ENCODE results near the gene MRTFA.
"Not testable (repeated sequence)": the region's sequence is repeated elsewhere in the genome, so short reads cannot be mapped to it uniquely, and the experiment has no call there.

Gene MRTFA

DNA sequence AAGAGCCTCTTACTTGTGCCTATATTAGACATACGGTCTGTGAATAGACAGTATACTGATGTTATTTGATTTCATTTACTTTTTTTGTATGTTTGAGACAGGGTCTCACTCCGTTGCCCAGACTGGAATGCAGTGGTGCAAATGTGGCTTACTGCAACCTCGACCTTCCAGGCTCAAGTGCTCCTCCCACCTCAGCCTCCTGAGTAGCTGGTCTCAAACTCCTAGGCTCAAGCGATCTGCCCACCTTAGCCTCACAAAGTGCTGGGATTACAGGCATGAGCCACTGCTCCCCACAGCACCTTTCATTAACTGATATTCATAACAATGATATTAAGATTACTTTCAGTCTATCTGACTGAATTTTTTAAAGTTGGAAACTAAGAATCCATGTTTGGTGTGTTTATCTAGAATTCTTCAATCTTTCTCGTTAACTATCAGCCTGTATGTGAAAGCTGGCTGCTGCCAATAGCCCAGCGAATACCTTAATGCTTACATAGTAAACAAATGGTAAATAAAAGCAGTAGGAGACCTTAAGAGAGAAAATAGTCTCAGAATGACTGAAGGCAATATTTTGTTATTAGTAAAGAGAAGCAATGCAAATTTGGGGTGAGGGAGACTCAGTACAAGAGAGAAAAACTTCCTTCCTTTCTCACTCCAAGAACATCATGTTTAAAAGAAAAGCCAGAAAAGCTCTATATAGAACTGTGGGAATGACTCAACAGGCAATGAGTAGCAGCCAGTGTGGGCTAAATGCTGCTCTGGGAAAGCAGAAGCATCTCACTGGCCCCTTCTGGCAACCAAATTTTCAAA, 101.9 kb downstream of the MRTFA start:
- in situ Hi-C loops (cut with MboI; ENCODE audit: low pct_unique_long_range_greater_than_20kb, low sequenced_read_pairs), result no loop called here

GRCh38 chr22:40533712-40534378, 102.7 kb downstream of the MRTFA start:
- DNase-seq, result peak; percentile 80
- in situ Hi-C loops (cut with MboI; ENCODE audit: low pct_unique_long_range_greater_than_20kb, low sequenced_read_pairs), result no loop called here

More for the DNA sequence above, 101.9 kb downstream of the MRTFA start:
- peak; percentile 56 for DNase-seq

DNA sequence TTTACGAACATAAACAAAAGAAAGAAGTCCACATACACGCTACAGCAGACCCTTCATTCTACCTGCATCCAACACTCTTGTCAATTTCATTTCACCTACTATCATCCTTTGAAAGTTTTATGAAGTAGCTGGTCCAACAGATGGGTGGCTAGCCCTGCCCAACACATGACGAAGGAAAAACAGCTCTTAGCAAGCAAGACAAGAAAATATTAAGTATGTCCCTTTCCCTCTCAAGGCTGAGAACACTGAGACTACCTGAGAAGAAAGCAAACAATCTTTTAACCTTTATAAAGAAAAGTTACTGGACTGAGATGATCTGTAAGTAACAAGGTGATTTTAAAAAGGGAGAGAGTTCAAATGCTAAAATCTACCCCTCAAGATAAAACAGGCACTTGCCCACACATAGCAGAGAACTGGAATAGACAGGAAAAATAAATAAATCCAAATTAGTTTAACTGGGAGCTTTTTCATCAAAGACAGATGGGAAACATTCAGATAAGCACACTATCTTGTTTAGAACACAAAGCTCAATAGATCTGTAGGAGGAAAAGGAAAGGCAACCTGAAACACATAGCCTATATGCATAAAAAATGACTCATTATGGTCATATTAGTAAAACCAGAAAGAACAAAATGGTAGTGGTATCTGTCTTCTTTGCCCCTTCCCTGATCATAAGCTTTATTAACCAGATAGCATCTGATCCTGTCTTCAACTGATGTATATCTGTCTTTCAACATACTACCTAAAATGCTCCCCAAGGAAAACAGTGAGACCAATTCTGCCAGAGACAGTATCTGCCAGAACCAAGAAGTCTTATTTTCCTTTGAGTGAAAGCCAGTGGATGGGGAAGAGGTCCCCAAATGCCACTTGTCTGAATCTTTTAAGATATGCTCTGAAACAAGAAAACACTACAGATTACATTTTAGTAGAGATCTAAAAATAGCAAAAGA, 104.3 kb downstream of the MRTFA start:
- in situ Hi-C loops (cut with MboI; ENCODE audit: low pct_unique_long_range_greater_than_20kb, low sequenced_read_pairs), result no loop called here
- DNase-seq, result no peak

GRCh38 chr22:40530391-40530790, 106.1 kb downstream of the MRTFA start:
- in situ Hi-C loops (cut with MboI; ENCODE audit: low pct_unique_long_range_greater_than_20kb, low sequenced_read_pairs); DNase-seq: not testable (repeated sequence)

DNA sequence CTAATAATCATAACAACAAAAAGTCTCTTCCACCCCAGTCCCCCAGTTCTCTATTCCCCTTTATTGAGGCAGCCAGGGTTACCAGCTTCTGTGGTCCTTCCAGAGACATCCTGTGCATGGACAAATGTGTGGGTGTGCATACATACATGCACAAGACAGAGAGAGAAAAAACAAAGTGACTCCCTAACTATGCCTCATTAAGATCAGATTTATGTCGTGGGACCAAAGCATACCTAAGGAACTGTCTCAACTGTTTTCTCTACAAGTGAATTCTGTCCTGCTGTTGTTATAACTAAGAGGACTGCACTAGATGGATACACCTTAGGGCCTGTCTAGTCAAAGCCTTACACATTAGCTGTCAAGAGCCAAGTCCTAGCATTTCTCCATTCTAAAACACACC, 106.7 kb downstream of the MRTFA start:
- in situ Hi-C loops (cut with MboI; ENCODE audit: low pct_unique_long_range_greater_than_20kb, low sequenced_read_pairs), result no loop called here
- DNase-seq, result no peak

DNA sequence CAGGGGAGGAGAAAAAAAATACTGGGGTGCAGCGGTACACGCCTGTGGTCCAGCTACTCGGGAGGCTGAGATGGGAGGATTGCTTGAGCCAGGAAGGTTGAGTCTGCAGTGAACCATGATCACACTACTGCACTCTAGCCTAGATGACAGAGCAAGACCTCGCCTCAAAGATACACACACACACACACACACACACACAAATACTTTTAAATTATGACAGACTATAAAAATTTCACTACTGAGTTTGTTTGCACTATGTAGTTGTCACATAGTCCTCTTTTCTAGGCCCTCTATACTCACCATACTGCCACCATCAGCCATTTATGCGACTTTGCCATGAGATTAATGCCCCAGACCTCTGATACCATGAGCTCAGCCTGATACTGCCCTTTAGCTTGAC, 109.6 kb downstream of the MRTFA start:
- in situ Hi-C loops (cut with MboI; ENCODE audit: low pct_unique_long_range_greater_than_20kb, low sequenced_read_pairs), result no loop called here

GRCh38 chr22:40525250-40525884, 111.2 kb downstream of the MRTFA start:
- in situ Hi-C loops (cut with MboI; ENCODE audit: low pct_unique_long_range_greater_than_20kb, low sequenced_read_pairs), result no loop called here
- peak; percentile 88 for DNase-seq

More for the DNA sequence above, 109.6 kb downstream of the MRTFA start:
- no peak for DNase-seq

DNA sequence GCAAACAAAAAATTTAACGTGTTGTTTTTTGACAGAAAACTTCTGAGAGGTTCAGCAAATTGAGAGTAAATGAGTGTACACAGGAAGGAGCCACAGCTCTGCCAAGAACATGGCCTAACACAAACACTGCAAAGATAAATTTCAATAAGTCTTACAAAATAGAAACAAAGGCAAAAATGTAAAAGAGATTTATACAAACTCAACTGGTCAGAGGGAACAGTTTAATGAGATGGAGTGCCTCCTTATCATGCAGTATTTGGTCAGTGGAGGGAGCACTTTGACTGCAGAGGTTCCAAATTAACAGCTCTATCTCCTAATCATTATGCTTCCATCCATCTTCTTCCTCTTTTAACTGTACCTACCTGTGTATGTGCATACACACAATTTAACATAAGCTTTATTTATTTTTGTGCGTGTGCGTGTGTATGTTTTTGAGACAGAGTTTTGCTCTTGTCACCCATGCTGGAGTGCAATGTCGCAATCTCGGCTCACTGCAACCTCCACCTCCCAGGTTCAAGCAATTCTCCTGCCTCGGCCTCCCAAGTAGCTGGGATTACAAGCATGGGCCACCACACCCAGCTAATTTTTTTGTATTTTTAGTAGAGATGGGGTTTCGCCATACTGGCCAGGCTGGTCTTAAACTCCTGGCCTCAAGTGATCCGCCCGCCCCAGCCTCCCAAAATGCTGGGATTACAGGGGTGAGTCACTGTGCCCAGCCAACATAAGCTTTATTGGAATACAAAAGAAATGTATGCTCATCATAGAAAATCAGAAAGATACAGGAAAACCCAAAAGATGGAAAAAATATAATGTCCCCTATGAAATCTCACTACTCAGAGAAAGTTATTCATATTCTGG, 111.9 kb downstream of the MRTFA start:
- peak; percentile 58 for DNase-seq

GRCh38 chr22:40522141-40522540, 114.4 kb downstream of the MRTFA start:
- no peak for DNase-seq
- in situ Hi-C loops (cut with MboI; ENCODE audit: low pct_unique_long_range_greater_than_20kb, low sequenced_read_pairs), result no loop called here

More for the DNA sequence above, 111.9 kb downstream of the MRTFA start:
- in situ Hi-C loops (cut with MboI; ENCODE audit: low pct_unique_long_range_greater_than_20kb, low sequenced_read_pairs), result no loop called here

- in situ Hi-C loops (cut with MboI; ENCODE audit: low pct_unique_long_range_greater_than_20kb, low sequenced_read_pairs), result no loop called here
- DNase-seq, result no peak
Observed at GRCh38 chr22:40521046-40521445, 115.5 kb downstream of the MRTFA start.

GRCh38 chr22:40520562-40520961, 116.0 kb downstream of the MRTFA start:
- DNase-seq, result no peak
- in situ Hi-C loops (cut with MboI; ENCODE audit: low pct_unique_long_range_greater_than_20kb, low sequenced_read_pairs), result no loop called here

DNA sequence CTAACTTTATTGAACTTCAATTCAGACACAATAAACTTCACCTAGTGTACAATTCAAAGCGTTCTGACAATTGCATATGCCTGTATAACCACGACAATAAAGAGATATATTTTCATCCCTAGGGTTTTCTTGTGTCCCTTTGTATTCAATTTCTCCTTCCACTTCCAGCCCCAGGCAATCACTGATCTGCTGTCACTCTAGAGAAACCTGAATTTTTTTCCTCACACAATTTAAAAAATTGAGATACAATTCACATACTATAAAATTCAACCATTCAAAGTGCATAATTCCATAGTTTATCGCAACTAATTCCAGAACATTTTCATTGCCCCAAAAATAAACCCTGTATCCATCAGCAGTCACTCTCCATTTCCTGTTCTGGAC, 116.6 kb downstream of the MRTFA start:
- in situ Hi-C loops (cut with MboI; ENCODE audit: low pct_unique_long_range_greater_than_20kb, low sequenced_read_pairs), result no loop called here
- no peak for DNase-seq

GRCh38 chr22:40519284-40519947, 117.1 kb downstream of the MRTFA start:
- DNase-seq, result no peak
- in situ Hi-C loops (cut with MboI; ENCODE audit: low pct_unique_long_range_greater_than_20kb, low sequenced_read_pairs), result no loop called here

- in situ Hi-C loops (cut with MboI; ENCODE audit: low pct_unique_long_range_greater_than_20kb, low sequenced_read_pairs), result no loop called here
- no peak for DNase-seq
Observed at GRCh38 chr22:40518840-40519239, 117.7 kb downstream of the MRTFA start.

- no peak for DNase-seq
- in situ Hi-C loops (cut with MboI; ENCODE audit: low pct_unique_long_range_greater_than_20kb, low sequenced_read_pairs), result no loop called here
Observed at GRCh38 chr22:40517631-40518030, 118.9 kb downstream of the MRTFA start.

DNA sequence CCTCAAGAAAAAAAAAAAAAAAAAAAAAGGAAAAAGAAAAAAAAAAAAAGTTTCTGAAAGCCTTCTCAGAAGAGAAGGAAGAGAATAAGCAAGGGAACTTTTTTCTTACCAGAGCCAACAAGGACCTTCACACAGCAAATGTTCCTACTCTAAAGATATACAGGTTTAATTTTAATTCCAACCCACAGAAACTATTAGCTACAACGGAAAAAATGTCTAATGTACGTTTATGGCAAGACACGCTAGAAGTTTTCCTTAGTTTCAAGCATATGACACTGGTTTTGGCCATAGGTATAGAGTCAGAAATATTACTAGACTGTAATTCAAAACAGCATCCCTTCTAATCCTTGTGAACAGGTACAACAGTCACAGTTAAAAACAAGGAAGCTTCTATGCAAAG, 120.1 kb downstream of the MRTFA start:
- in situ Hi-C loops (cut with MboI; ENCODE audit: low pct_unique_long_range_greater_than_20kb, low sequenced_read_pairs), result no loop called here
- no peak for DNase-seq

DNA sequence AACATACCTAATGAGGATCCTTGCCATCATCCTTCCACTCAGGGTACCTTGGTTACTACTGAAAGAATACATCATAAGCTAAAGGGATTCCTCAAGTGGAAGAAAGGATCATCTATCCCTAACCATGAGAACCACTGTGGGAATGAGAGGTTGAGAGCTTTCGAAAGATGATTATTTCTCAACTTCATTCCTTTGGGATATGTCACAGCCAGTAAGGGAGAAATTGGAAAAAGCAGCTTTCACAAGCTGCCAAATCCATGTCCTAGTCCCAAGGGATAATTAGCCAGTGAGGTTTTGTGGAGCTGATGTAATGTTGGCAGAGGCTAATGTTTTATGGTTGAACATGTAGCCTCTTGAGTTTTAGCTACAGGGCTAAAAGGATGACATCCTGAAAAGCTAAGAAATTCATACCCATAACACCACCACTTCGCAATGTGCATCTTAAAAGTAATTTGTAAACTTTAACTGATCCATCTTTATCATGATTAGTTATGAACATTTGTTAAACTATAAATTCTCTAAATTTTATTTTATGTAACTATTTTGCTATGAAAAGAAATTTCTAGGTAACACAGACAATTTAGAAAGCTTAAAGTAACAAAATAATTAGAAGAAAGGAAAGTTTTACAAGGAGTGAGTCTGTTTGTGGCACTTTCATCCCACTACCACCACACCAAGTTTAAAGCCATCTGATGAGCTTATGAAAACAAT, 123.9 kb downstream of the MRTFA start:
- in situ Hi-C loops (cut with MboI; ENCODE audit: low pct_unique_long_range_greater_than_20kb, low sequenced_read_pairs), result no loop called here

More for the DNA sequence above, 123.9 kb downstream of the MRTFA start:
- DNase-seq, result no peak
